ENCODE results near the gene MGST2.
A peak's percentile ranks its signal among the peaks of the same experiment; 100 is the strongest.

MGST2 gene

GRCh38 chr4:139665690-139666529 is at the start of gene MGST2:
Gene MGST2 (plus strand): TSS chr4:139665819. CDS start chr4:139666020, 201 bp downstream.
- Histone ChIP-seq H3K9ac (ENCODE audit: low read length) (peak within 1 kb of the TSS; percentile 44), H3K4me3 (ENCODE audit: low read depth in 1 of 2, low read length in 2 of 2) (peak within 1 kb of the TSS; percentile 71 to 73), H3K4me1 (ENCODE audit: insufficient read depth, low read length) (peaks cover 23% of the 10 kb centered on the region)

DNA sequence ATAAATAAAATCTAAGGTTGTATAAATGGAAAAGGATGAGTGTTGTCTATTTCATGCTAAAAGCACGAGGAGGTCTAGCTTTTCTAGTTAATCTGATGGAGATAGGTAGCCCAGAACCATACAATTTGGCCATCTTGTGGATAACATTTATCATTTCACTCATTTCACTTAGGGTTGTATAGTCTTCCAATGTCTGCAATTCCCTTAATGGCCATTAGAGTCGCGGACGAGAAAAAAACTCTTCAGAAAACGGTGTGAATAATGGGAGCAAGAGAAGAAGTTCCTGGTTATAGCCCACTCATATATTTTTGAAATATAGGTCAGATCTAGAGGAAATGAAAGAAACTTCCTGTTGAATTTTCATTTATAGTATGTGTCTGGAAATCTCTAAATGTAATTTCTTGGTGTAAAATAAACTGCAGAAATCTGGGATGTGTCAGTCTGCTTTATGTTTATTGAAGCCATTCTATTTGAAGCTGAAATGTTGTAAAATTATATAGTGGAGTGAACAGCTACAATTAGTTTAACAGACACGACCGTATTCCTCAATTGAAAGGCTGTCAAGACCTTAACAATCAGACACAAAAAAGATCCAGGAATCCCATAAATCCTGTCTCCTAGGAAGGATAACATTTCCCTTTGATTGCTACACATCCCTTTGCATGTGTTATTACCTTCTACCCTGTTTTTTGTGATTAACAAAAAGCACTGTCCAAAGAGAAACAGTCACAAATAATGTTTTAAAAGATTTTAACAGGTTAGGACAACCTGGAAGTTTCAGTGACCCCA is 47.7 kb upstream of the MGST2 start:
- no peaks in the 10 kb centered on the region for H3K4me1 ChIP-seq (ENCODE audit: insufficient read depth, low read length)
- no peaks in the 10 kb centered on the region for H3K36me3 ChIP-seq (ENCODE audit: insufficient read depth, low read length)
- no peak overlapping the region for H3K9ac ChIP-seq (ENCODE audit: low read length)
- H3K27me3 ChIP-seq (ENCODE audit: control insufficient read depth in 1 of 2, insufficient read depth in 2 of 2, low read length in 2 of 2) = no peaks in the 10 kb centered on the region
- no peak overlapping the region for H3K27ac ChIP-seq (ENCODE audit: low read depth, low read length)
- H3K4me3 ChIP-seq (ENCODE audit: low read depth in 1 of 2, low read length in 2 of 2) = no peak overlapping the region
- no peaks in the 10 kb centered on the region for H3K9me3 ChIP-seq (ENCODE audit: low read length)

More at GRCh38 chr4:139665690-139666529, at the start of gene MGST2:
- Histone ChIP-seq H3K36me3 (ENCODE audit: insufficient read depth, low read length) (no peaks in the 10 kb centered on the region), H3K27me3 (ENCODE audit: control insufficient read depth in 1 of 2, insufficient read depth in 2 of 2, low read length in 2 of 2) (no peaks in the 10 kb centered on the region), H3K9me3 (ENCODE audit: low read length) (no peaks in the 10 kb centered on the region), H3K27ac (ENCODE audit: low read depth, low read length) (peak within 1 kb of the TSS; percentile 86)

GRCh38 chr4:139619644-139620043 is 46.0 kb upstream of the MGST2 start:
- Histone ChIP-seq H3K27ac (ENCODE audit: low read depth, low read length) (no peak overlapping the region), H3K4me1 (ENCODE audit: insufficient read depth, low read length) (no peaks in the 10 kb centered on the region)

GRCh38 chr4:139622901-139623381 is 42.7 kb upstream of the MGST2 start:
- H3K4me3 ChIP-seq (ENCODE audit: low read depth in 1 of 2, low read length in 2 of 2) = no peak overlapping the region
- H3K27ac ChIP-seq (ENCODE audit: low read depth, low read length) = no peak overlapping the region
- no peaks in the 10 kb centered on the region for H3K27me3 ChIP-seq (ENCODE audit: control insufficient read depth in 1 of 2, insufficient read depth in 2 of 2, low read length in 2 of 2)
- H3K36me3 ChIP-seq (ENCODE audit: insufficient read depth, low read length) = no peaks in the 10 kb centered on the region
- no peak overlapping the region for H3K9ac ChIP-seq (ENCODE audit: low read length)
- no peaks in the 10 kb centered on the region for H3K9me3 ChIP-seq (ENCODE audit: low read length)
- no peaks in the 10 kb centered on the region for H3K4me1 ChIP-seq (ENCODE audit: insufficient read depth, low read length)

More at GRCh38 chr4:139619644-139620043, 46.0 kb upstream of the MGST2 start:
- Histone ChIP-seq H3K9me3 (ENCODE audit: low read length) (no peaks in the 10 kb centered on the region), H3K9ac (ENCODE audit: low read length) (no peak overlapping the region), H3K36me3 (ENCODE audit: insufficient read depth, low read length) (no peaks in the 10 kb centered on the region), H3K27me3 (ENCODE audit: control insufficient read depth in 1 of 2, insufficient read depth in 2 of 2, low read length in 2 of 2) (no peaks in the 10 kb centered on the region), H3K4me3 (ENCODE audit: low read depth in 1 of 2, low read length in 2 of 2) (no peak overlapping the region)

DNA sequence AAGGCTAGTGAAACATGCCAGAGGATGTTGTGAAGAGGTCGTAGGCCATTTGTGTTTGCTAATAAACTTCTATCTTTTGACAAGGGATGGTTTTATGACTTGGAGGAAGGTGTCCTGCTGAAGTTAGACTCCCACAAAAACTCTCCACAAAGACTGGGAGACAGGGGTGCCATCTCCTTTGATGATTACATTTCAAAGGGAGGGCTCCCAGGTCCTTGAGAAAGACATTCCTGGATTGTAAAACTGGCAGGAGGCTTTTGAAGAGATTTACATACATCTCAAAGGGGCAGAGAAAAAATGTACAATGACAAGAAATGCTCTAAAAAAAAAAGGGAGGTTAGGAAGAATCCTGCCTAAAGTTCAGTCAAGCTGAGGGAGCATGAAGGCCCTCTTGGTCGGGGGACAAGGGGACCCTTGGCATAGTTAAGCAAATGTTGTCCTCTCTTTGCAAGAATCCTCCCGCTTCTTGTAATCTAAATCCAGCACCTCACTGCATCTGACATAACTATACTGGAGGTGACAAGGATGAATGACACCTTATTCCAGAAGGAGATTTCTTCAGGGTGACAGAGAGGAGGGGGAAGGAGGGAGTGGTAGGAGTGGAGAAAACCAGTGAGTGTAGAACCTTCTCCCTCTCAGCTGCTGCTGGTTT is 41.1 kb upstream of the MGST2 start:
- Histone ChIP-seq H3K27me3 (ENCODE audit: control insufficient read depth in 1 of 2, insufficient read depth in 2 of 2, low read length in 2 of 2) (no peaks in the 10 kb centered on the region), H3K9ac (ENCODE audit: low read length) (no peak overlapping the region), H3K4me1 (ENCODE audit: insufficient read depth, low read length) (no peaks in the 10 kb centered on the region), H3K27ac (ENCODE audit: low read depth, low read length) (no peak overlapping the region), H3K9me3 (ENCODE audit: low read length) (no peaks in the 10 kb centered on the region), H3K4me3 (ENCODE audit: low read depth in 1 of 2, low read length in 2 of 2) (no peak overlapping the region), H3K36me3 (ENCODE audit: insufficient read depth, low read length) (no peaks in the 10 kb centered on the region)

DNA sequence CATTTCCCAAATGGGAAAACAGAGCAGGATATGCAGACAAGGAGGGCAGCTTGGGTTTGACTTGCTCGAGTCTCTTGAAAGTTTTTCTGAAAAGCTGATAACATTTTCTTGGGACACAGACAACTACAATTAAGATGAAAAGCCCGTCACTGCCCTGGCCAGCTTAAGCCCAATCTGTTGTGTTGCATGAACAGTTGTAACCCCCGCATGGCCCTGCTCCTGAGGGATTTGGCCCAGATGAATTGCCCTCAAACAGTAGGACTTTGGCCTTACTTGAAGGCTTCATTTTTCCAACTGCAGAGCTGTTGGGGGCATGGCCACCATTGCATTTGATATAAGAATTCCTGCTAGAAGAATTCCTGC is 40.5 kb upstream of the MGST2 start:
- no peaks in the 10 kb centered on the region for H3K27me3 ChIP-seq (ENCODE audit: control insufficient read depth in 1 of 2, insufficient read depth in 2 of 2, low read length in 2 of 2)
- no peaks in the 10 kb centered on the region for H3K36me3 ChIP-seq (ENCODE audit: insufficient read depth, low read length)
- no peaks in the 10 kb centered on the region for H3K4me1 ChIP-seq (ENCODE audit: insufficient read depth, low read length)
- no peak overlapping the region for H3K27ac ChIP-seq (ENCODE audit: low read depth, low read length)
- no peak overlapping the region for H3K9ac ChIP-seq (ENCODE audit: low read length)
- no peaks in the 10 kb centered on the region for H3K9me3 ChIP-seq (ENCODE audit: low read length)
- H3K4me3 ChIP-seq (ENCODE audit: low read depth in 1 of 2, low read length in 2 of 2) = no peak overlapping the region

GRCh38 chr4:139625482-139625881 is 40.1 kb upstream of the MGST2 start:
- Histone ChIP-seq H3K4me1 (ENCODE audit: insufficient read depth, low read length) (no peaks in the 10 kb centered on the region), H3K27me3 (ENCODE audit: control insufficient read depth in 1 of 2, insufficient read depth in 2 of 2, low read length in 2 of 2) (no peaks in the 10 kb centered on the region), H3K9ac (ENCODE audit: low read length) (no peak overlapping the region), H3K36me3 (ENCODE audit: insufficient read depth, low read length) (no peaks in the 10 kb centered on the region), H3K4me3 (ENCODE audit: low read depth in 1 of 2, low read length in 2 of 2) (no peak overlapping the region), H3K9me3 (ENCODE audit: low read length) (no peaks in the 10 kb centered on the region), H3K27ac (ENCODE audit: low read depth, low read length) (no peak overlapping the region)

DNA sequence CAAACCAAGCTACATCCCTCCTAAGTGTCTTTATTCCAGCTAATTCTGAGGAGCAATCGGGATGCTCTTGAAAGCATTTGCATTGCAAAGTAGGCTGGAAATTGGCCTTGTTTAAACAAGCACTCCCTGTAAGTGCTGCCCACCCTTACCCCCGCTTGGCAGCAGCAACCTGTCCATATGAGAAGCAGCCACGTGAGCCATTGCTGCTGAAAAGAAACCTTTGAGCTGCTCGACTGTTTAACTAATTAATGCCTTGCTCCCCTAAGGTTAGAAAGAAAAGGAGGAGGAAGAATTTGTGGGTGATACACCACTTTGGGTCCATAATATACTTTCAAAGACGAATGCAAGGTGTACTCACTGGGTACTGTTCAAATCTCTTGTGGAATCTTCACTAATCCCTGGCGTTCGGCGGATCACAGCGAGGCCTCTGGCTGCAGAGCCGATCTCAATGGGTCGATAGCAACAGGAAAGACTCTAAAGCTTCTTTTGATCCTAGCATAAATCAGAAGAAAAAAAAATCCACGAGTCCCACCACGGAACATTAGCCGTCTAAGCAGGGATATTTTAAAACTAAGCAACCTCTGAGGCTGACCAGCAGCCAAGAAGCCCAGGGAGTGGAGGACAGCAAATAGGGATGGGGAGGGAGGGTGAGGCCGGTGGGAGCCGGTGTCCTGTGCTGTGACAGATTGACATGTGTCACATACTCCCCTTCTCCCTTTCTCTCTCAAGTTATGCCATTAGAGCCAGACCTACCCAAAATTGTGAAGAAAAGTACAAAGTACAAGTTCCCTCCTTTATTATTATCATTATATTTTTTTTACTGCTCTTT is 37.2 kb upstream of the MGST2 start:
- Histone ChIP-seq H3K4me3 (ENCODE audit: low read depth in 1 of 2, low read length in 2 of 2) (no peak overlapping the region), H3K4me1 (ENCODE audit: insufficient read depth, low read length) (no peaks in the 10 kb centered on the region), H3K27me3 (ENCODE audit: control insufficient read depth in 1 of 2, insufficient read depth in 2 of 2, low read length in 2 of 2) (no peaks in the 10 kb centered on the region), H3K27ac (ENCODE audit: low read depth, low read length) (no peak overlapping the region), H3K9me3 (ENCODE audit: low read length) (no peaks in the 10 kb centered on the region), H3K36me3 (ENCODE audit: insufficient read depth, low read length) (no peaks in the 10 kb centered on the region), H3K9ac (ENCODE audit: low read length) (no peak overlapping the region)

GRCh38 chr4:139629436-139630125 is 36.0 kb upstream of the MGST2 start:
- Histone ChIP-seq H3K27me3 (ENCODE audit: control insufficient read depth in 1 of 2, insufficient read depth in 2 of 2, low read length in 2 of 2) (no peaks in the 10 kb centered on the region), H3K4me3 (ENCODE audit: low read depth in 1 of 2, low read length in 2 of 2) (no peak overlapping the region), H3K9me3 (ENCODE audit: low read length) (no peaks in the 10 kb centered on the region), H3K27ac (ENCODE audit: low read depth, low read length) (no peak overlapping the region), H3K4me1 (ENCODE audit: insufficient read depth, low read length) (no peaks in the 10 kb centered on the region), H3K9ac (ENCODE audit: low read length) (no peak overlapping the region), H3K36me3 (ENCODE audit: insufficient read depth, low read length) (no peaks in the 10 kb centered on the region)

GRCh38 chr4:139630126-139630495 is 35.5 kb upstream of the MGST2 start:
- Histone ChIP-seq H3K4me1 (ENCODE audit: insufficient read depth, low read length) (no peaks in the 10 kb centered on the region), H3K36me3 (ENCODE audit: insufficient read depth, low read length) (no peaks in the 10 kb centered on the region), H3K27ac (ENCODE audit: low read depth, low read length) (no peak overlapping the region), H3K4me3 (ENCODE audit: low read depth in 1 of 2, low read length in 2 of 2) (no peak overlapping the region), H3K9ac (ENCODE audit: low read length) (no peak overlapping the region), H3K9me3 (ENCODE audit: low read length) (no peaks in the 10 kb centered on the region), H3K27me3 (ENCODE audit: control insufficient read depth in 1 of 2, insufficient read depth in 2 of 2, low read length in 2 of 2) (no peaks in the 10 kb centered on the region)

Measured in muscle layer of colon (tissue), 2 donors.